Mesothelial cell of epicardium (in vitro differentiated cells): ENCODE measurements around the gene MAZ. TPM values are rescaled to one million over a fixed set of nuclear protein-coding genes. Genes with fewer than 3 reads are reported as not detected.
A peak's percentile ranks its signal among the peaks of the same experiment; 100 is the strongest.

Source experiments
- DNase-seq, 2 experiments: peaks; one replicate each; pipeline ENCODE4 v3.0.0; 2021; ENCODE audit warnings: low spot score in 2 of 2; ENCODE audit not compliant: unreplicated experiment in 2 of 2
- H3K27ac Mint-ChIP-seq: 2 replicates; pipeline ENCODE4 v1.8.0; 2021; ENCODE audit warnings: mixed read lengths
- H3K27me3 Mint-ChIP-seq: 2 replicates; pipeline ENCODE4 v1.8.0; 2021; ENCODE audit warnings: low read depth, mixed read lengths
- H3K36me3 Mint-ChIP-seq: 2 replicates; pipeline ENCODE4 v1.8.0; 2021; ENCODE audit warnings: mixed read lengths
- H3K4me1 Mint-ChIP-seq: 2 replicates; pipeline ENCODE4 v1.8.0; 2021; ENCODE audit warnings: mixed read lengths
- H3K4me3 Mint-ChIP-seq: 2 replicates; pipeline ENCODE4 v1.8.0; 2021; ENCODE audit warnings: mild to moderate bottlenecking, moderate library complexity, mixed read lengths
- H3K9me3 Mint-ChIP-seq: 2 replicates; pipeline ENCODE4 v1.8.0; 2021; ENCODE audit warnings: mixed read lengths
- total RNA-seq: library from RNA; stranded (reverse); gene quantifications from 3 replicates; pipeline ENCODE4 v1.2.1, GENCODE V29; 2021
- TF ChIP-seq, protein P1 (sequence below): fragments of 200-600 bp; sonication (generic); IDR thresholded peaks from one replicate; pipeline ENCODE4 v1.5.0; 2021; ENCODE audit warnings: antibody characterized with exemption; ENCODE audit not compliant: unreplicated experiment

The MAZ gene
- total RNA-seq, 1 donor from 2014 or later = 349 TPM

DNA sequence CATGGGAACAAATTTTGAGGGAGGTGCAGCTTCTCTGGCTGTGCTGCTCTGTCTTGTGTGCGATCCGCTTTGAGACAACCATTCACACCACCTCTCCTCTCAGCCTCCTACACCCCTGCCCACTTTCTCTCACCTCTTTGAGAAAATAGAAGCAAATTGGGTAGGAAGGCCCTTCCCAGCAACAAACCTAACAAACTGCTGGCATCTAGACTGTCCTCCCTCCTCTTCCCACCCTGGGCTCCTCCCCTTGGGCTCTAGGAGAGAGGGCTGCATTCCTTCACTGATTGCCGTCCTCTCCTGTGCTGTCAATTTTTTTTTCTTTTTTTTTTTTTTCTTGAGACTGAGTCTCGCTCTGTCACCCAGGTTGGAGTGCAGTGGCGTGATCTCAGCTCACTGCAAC is 43.2 kb downstream of the MAZ start:
- no peaks in the 10 kb centered on the region for H3K27me3 Mint-ChIP-seq
- TF ChIP-seq, protein P1, sequence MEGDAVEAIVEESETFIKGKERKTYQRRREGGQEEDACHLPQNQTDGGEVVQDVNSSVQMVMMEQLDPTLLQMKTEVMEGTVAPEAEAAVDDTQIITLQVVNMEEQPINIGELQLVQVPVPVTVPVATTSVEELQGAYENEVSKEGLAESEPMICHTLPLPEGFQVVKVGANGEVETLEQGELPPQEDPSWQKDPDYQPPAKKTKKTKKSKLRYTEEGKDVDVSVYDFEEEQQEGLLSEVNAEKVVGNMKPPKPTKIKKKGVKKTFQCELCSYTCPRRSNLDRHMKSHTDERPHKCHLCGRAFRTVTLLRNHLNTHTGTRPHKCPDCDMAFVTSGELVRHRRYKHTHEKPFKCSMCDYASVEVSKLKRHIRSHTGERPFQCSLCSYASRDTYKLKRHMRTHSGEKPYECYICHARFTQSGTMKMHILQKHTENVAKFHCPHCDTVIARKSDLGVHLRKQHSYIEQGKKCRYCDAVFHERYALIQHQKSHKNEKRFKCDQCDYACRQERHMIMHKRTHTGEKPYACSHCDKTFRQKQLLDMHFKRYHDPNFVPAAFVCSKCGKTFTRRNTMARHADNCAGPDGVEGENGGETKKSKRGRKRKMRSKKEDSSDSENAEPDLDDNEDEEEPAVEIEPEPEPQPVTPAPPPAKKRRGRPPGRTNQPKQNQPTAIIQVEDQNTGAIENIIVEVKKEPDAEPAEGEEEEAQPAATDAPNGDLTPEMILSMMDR = no peak
- no peak overlapping the region for H3K4me3 Mint-ChIP-seq
- H3K36me3 Mint-ChIP-seq = no peaks in the 10 kb centered on the region
- DNase-seq = no peak
- H3K27ac Mint-ChIP-seq = peak overlapping the region; percentile 94
- no peaks in the 10 kb centered on the region for H3K9me3 Mint-ChIP-seq
- peaks cover 20% of the 10 kb centered on the region for H3K4me1 Mint-ChIP-seq

- no peak overlapping the region for H3K27ac Mint-ChIP-seq
- TF ChIP-seq, protein P1 = no peak
- no peaks in the 10 kb centered on the region for H3K36me3 Mint-ChIP-seq
- H3K4me1 Mint-ChIP-seq = peaks cover 16% of the 10 kb centered on the region
- no peak overlapping the region for H3K4me3 Mint-ChIP-seq
- no peaks in the 10 kb centered on the region for H3K27me3 Mint-ChIP-seq
- no peaks in the 10 kb centered on the region for H3K9me3 Mint-ChIP-seq
- DNase-seq = no peak
These were observed 44.7 kb downstream of the MAZ start for GRCh38 chr16:29850998-29851397.

DNA sequence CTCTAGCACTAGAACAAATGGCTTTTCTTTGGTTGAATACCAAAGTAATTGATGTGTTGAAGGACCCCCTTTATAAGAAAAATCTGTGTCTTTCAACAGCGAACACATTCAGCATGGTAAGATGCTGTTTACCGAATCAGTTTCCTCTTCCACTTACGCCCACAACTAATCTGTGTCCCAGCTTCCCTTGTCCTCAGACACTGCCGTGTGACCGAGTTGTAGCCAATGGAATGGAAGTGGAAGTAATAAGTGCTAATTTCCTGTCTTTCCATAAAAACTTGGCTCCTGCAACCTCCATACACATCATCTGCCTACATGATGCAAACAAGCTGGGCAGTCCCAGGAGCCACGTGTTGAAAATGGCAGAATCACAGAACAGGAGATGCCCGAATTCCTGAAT is 46.3 kb downstream of the MAZ start:
- H3K4me1 Mint-ChIP-seq = peaks cover 16% of the 10 kb centered on the region
- no peak overlapping the region for H3K27ac Mint-ChIP-seq
- no peak for DNase-seq

DNA sequence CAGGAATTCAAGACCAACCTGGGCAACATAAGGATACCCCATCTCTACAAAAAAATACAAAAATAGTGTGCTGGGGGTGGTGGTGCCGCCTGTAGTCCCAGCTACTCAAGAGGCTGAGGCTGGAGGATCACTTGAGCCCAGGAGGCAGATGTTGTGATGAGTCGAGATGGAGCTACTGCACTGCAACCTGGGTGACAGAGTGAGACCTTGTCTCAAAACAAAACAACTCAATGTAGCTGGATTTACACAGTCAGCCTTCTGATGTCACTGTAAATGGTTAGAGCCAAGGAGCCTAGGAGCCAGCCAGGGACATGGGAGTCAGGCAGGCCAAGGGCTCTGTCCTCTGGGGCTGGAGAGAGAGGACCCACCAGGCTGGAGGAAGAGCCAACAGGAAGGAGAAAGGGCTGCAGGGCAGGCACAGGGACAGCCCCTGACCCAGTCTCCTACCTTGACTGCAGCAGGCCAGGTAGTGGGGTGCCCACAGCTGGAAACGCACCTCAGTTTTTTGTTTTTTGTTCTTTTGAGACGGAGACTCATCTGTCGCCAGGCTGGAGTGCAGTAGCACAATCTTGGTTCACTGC is 48.3 kb downstream of the MAZ start:
- no peaks in the 10 kb centered on the region for H3K9me3 Mint-ChIP-seq
- no peaks in the 10 kb centered on the region for H3K27me3 Mint-ChIP-seq
- no peak overlapping the region for H3K4me3 Mint-ChIP-seq
- TF ChIP-seq, protein P1 = no peak
- peaks cover 6% of the 10 kb centered on the region for H3K4me1 Mint-ChIP-seq
- peaks cover 6% of the 10 kb centered on the region for H3K36me3 Mint-ChIP-seq
- DNase-seq = no peak
- H3K27ac Mint-ChIP-seq = no peak overlapping the region

More for the DNA sequence above, 46.3 kb downstream of the MAZ start:
- H3K27me3 Mint-ChIP-seq = no peaks in the 10 kb centered on the region
- H3K9me3 Mint-ChIP-seq = no peaks in the 10 kb centered on the region
- no peaks in the 10 kb centered on the region for H3K36me3 Mint-ChIP-seq
- TF ChIP-seq, protein P1 = no peak
- no peak overlapping the region for H3K4me3 Mint-ChIP-seq

DNA sequence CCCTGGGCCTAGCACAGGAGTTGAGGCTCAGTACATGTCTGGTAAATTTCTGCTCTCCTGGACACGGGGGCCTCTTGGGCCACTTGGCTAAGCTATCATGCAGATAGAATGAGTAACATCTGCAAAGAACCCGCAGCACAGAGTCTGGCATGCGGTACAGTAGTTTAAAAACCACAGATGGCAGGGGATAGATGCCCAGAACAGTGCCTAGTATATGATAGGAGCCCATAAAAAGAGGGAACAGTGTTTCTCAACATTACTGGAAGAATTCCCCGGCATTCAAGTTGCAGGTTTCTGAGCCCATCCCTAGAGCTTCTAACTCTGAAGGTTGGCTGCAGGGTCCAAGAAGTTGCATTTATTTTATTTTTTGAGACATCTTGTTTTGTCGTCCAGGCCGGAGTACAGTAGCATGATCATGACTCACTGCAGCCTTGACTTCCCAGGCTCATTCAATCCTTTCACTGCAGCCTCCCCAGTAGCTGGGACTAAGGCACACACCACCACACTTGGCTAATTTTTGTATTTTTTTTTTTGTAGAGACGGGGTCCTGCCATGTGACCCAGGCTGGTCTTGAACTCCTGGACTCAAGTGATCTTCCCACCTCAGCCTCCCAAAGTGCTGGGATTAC is 50.9 kb downstream of the MAZ start:
- DNase-seq = no peak
- Mint-ChIP-seq H3K9me3 (no peaks in the 10 kb centered on the region), H3K36me3 (peaks cover 11% of the 10 kb centered on the region), H3K27ac (no peak overlapping the region), H3K27me3 (no peaks in the 10 kb centered on the region), H3K4me1 (peaks cover 6% of the 10 kb centered on the region), H3K4me3 (no peak overlapping the region)
- TF ChIP-seq, protein P1 = no peak
